LNCaP clone FGC (cell line): ENCODE data around the gene SLC12A4.
"Not testable (repeated sequence)": the region's sequence is repeated elsewhere in the genome, so short reads cannot be mapped to it uniquely, and the experiment has no call there.

ENCODE experiments used
- DNase-seq: peaks from one replicate; pipeline ENCODE4 v3.0.0-alpha.2; 2011; ENCODE audit warnings: low read depth
- H3K4me3 ChIP-seq: 2 replicates; pipeline ENCODE4 v1.5.1; 2011; ENCODE audit warnings: mild to moderate bottlenecking, low read depth, low read length, control low read depth
- CTCF ChIP-seq: IDR thresholded peaks from 2 replicates; pipeline ENCODE4 v1.5.1; 2012; ENCODE audit warnings: mild to moderate bottlenecking; ENCODE audit not compliant: control insufficient read depth, insufficient read depth; ENCODE audit errors: extremely low read depth

The SLC12A4 gene

GRCh38 chr16:68003031-68003430 is 34.6 kb upstream of the SLC12A4 start:
- no peak for DNase-seq
- TF ChIP-seq CTCF, result no peak
- no peak overlapping the region for H3K4me3 ChIP-seq

- TF ChIP-seq CTCF, result no peak
- DNase-seq, result no peak
- H3K4me3 ChIP-seq, result no peak overlapping the region
Measured at GRCh38 chr16:68000450-68000849, 32.0 kb upstream of the SLC12A4 start.

GRCh38 chr16:67999985-68000384 is 31.5 kb upstream of the SLC12A4 start:
- H3K4me3 ChIP-seq, result no peak overlapping the region

GRCh38 chr16:67998779-67999688 is 30.6 kb upstream of the SLC12A4 start, which contains the start of gene DPEP2:
DPEP2 (minus strand) TSS chr16:67999484; CDS start chr16:67993212, 6,272 bp downstream.
- not testable (repeated sequence) for H3K4me3 ChIP-seq, DNase-seq

More at GRCh38 chr16:67999985-68000384, 31.5 kb upstream of the SLC12A4 start:
- TF ChIP-seq CTCF, result no peak
- no peak for DNase-seq

- H3K4me3 ChIP-seq, DNase-seq: not testable (repeated sequence)
Measured at GRCh38 chr16:67998231-67998778, 29.9 kb upstream of the SLC12A4 start.

- no peak for DNase-seq
- TF ChIP-seq CTCF, result no peak
- no peak overlapping the region for H3K4me3 ChIP-seq
Measured at GRCh38 chr16:67996666-67997065, 28.2 kb upstream of the SLC12A4 start.

GRCh38 chr16:67995423-67995822 is 27.0 kb upstream of the SLC12A4 start:
- TF ChIP-seq CTCF, result no peak
- DNase-seq, result no peak
- no peak overlapping the region for H3K4me3 ChIP-seq

- not testable (repeated sequence) for DNase-seq
Measured at GRCh38 chr16:67994040-67994408, 25.6 kb upstream of the SLC12A4 start.

More at GRCh38 chr16:67994040-67994408, 25.6 kb upstream of the SLC12A4 start:
- not testable (repeated sequence) for H3K4me3 ChIP-seq
